Endodermal cell (in vitro differentiated cells): ENCODE results near the gene DEDD2. TPM values are rescaled to one million over a fixed set of nuclear protein-coding genes. Genes with fewer than 3 reads are reported as not detected.
A peak's percentile ranks its signal among the peaks of the same experiment; 100 is the strongest.

Source experiments
- DNase-seq: peaks from one replicate; pipeline ENCODE4 v3.0.0-alpha.2; 2017
- H3K27ac ChIP-seq: 2 replicates; pipeline ENCODE4 v1.5.1; 2013; ENCODE audit warnings: mild to moderate bottlenecking, low read depth, low read length, moderate library complexity
- H3K27me3 ChIP-seq: 2 replicates; pipeline ENCODE4 v1.6.1; 2013; ENCODE audit warnings: mild to moderate bottlenecking, low read length, moderate library complexity; ENCODE audit not compliant: insufficient read depth, control insufficient read depth, poor library complexity, severe bottlenecking
- H3K36me3 ChIP-seq: 2 replicates; pipeline ENCODE4 v1.7.0; 2013; ENCODE audit warnings: mild to moderate bottlenecking, low read length, moderate library complexity; ENCODE audit not compliant: control insufficient read depth, insufficient read depth
- H3K4me1 ChIP-seq: one replicate; pipeline ENCODE4 v1.7.0; 2013; ENCODE audit warnings: low read length; ENCODE audit not compliant: control insufficient read depth, insufficient read depth
- H3K4me3 ChIP-seq: 2 replicates; pipeline ENCODE4 v1.5.1; 2013; ENCODE audit warnings: mild to moderate bottlenecking, low read length, moderate library complexity
- H3K9ac ChIP-seq: 2 replicates; pipeline ENCODE4 v1.6.1; 2013; ENCODE audit warnings: mild to moderate bottlenecking, low read length, moderate library complexity; ENCODE audit not compliant: poor library complexity, severe bottlenecking; ENCODE audit errors: extremely low read depth
- H3K9me3 ChIP-seq: 2 replicates; pipeline ENCODE4 v1.6.1; 2013; ENCODE audit warnings: mild to moderate bottlenecking, low read length, moderate library complexity; ENCODE audit not compliant: control insufficient read depth
- H3K27ac Mint-ChIP-seq: 2 replicates; pipeline ENCODE4 v1.8.0; 2020; ENCODE audit warnings: mixed read lengths
- H3K27me3 Mint-ChIP-seq: 2 replicates; pipeline ENCODE4 v1.8.0; 2021; ENCODE audit warnings: mild to moderate bottlenecking, mixed read lengths; ENCODE audit not compliant: insufficient read depth
- H3K36me3 Mint-ChIP-seq: 2 replicates; pipeline ENCODE4 v1.8.0; 2020; ENCODE audit warnings: low read depth, mixed read lengths
- H3K4me1 Mint-ChIP-seq: 2 replicates; pipeline ENCODE4 v1.8.0; 2020; ENCODE audit warnings: mixed read lengths
- H3K4me3 Mint-ChIP-seq: 2 replicates; pipeline ENCODE4 v1.8.0; 2020; ENCODE audit warnings: mild to moderate bottlenecking, moderate library complexity, mixed read lengths
- H3K9me3 Mint-ChIP-seq: 2 replicates; pipeline ENCODE4 v1.8.0; 2020; ENCODE audit warnings: mild to moderate bottlenecking, mixed read lengths
- CTCF ChIP-seq: fragments of 200-600 bp; sonication (generic); conservative IDR thresholded peaks from 2 replicates; pipeline ENCODE4 v1.5.0; 2021; ENCODE audit warnings: antibody characterized with exemption, mild to moderate bottlenecking
- WGBS, 2 experiments: methylation state at CpG; one replicate each; pipeline versions ENCODE4 v1.1.5 to v1.1.7; 2013; ENCODE audit warnings: missing lambda C conversion rate in 2 of 2, mixed read lengths in 1 of 2; ENCODE audit not compliant: insufficient coverage in 1 of 2, insufficient read length in 1 of 2; 5-methylcytosine and 5-hydroxymethylcytosine counted together
- total RNA-seq, 2 donors: library from RNA; stranded (reverse); fragmentation: NEBNext Ultra II Directional in 1 of 2; extraction: Animal tissue kit (Norgen Biotek cat#: 25700) in 1 of 2; gene quantifications; 2 replicates in 1 of 2; 3 replicates in 1 of 2; pipeline ENCODE4 v1.2.1, GENCODE V29; 2021

DEDD2 gene
- total RNA-seq, 2 donors from 2014 or later: 25.8 to 28.0 TPM

GRCh38 chr19:42242512-42243409, 25.3 kb upstream of the DEDD2 start, which contains the start of gene GSK3A:
TSS of gene GSK3A (minus strand) at chr19:42242602. CDS start at chr19:42242465, 137 bp downstream.
- Histone ChIP-seq H3K4me1 (no peaks in the 10 kb centered on the region), H3K9me3 (no peaks in the 10 kb centered on the region), H3K27me3 (no peaks in the 10 kb centered on the region), H3K36me3 (peaks cover 17% of the 10 kb centered on the region), H3K4me3 (peak within 1 kb of the TSS; percentile 98), H3K27ac (peak within 1 kb of the TSS; percentile 64), H3K9ac (peak within 1 kb of the TSS; percentile 67)
- 0% methylated on average over 34 to 76 of the region's 76 CpGs for whole genome bisulfite sequencing, 2 experiments
- TF ChIP-seq CTCF: no peak
- Mint-ChIP-seq H3K4me1 (peaks cover 18% of the 10 kb centered on the region), H3K4me3 (peak within 1 kb of the TSS; percentile 85), H3K9me3 (no peaks in the 10 kb centered on the region), H3K27ac (peak within 1 kb of the TSS; percentile 98), H3K36me3 (peaks cover 18% of the 10 kb centered on the region), H3K27me3 (no peaks in the 10 kb centered on the region)
- DNase-seq: peak; percentile 99

DNA sequence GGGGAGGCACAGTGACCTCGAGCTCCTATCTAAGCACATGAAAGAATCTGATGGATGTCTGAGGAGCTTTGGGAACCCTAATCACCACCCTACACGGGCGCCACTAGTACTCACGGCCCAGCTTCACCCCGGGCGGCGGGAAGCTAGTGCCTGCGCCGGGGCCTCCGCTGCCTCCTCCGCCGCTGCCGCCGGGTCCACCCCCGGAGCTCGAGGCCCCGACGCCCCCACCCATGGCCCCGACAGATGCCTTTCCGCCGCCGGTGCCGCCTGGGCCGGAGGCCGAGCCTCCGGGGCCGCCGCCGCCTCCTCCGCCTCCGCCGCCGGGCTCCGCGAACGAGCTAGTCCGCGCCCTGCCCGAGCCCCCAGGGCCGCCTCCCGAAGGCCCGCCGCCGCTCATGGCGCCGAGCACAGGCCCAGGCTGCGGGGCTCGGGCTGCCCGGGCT, 24.6 kb upstream of the DEDD2 start:
- DNase-seq: no peak
- H3K9me3 Mint-ChIP-seq: no peaks in the 10 kb centered on the region

DNA sequence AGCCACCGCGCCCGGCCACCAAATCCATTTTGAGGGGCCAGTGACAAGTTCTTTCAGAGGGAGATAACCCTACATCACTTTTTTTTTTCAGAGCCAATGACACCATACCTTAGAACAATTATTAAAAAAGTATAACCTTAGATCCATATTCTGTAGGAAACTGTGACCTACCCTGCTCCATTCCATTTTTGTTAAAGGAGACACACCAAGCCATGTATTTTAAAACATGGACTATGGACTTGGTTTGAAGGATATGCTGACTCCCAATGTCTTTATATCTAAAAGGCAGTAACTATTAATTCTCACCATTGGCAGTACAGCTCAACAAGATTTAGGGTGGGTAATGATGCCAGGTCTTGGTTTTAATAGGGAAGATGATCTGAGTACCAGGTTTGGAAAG, 23.8 kb upstream of the DEDD2 start:
- 98 to 100% methylated on average over 3 of the region's 3 CpGs for WGBS, 2 experiments
- peaks cover 26% of the 10 kb centered on the region for H3K36me3 Mint-ChIP-seq
- DNase-seq: no peak
- Histone ChIP-seq H3K4me1 (no peaks in the 10 kb centered on the region), H3K9ac (peak overlapping the region; percentile 67), H3K9me3 (no peaks in the 10 kb centered on the region), H3K27ac (no peak overlapping the region), H3K36me3 (peaks cover 23% of the 10 kb centered on the region), H3K27me3 (no peaks in the 10 kb centered on the region), H3K4me3 (peak overlapping the region; percentile 98)
- H3K27me3 Mint-ChIP-seq: no peaks in the 10 kb centered on the region
- H3K9me3 Mint-ChIP-seq: no peaks in the 10 kb centered on the region
- peaks cover 16% of the 10 kb centered on the region for H3K4me1 Mint-ChIP-seq
- H3K27ac Mint-ChIP-seq: no peak overlapping the region
- H3K4me3 Mint-ChIP-seq: peak overlapping the region; percentile 85
- no peak for TF ChIP-seq CTCF

More for the DNA sequence above, 24.6 kb upstream of the DEDD2 start:
- H3K36me3 Mint-ChIP-seq: peaks cover 18% of the 10 kb centered on the region
- Histone ChIP-seq H3K27me3 (no peaks in the 10 kb centered on the region), H3K4me3 (peak overlapping the region; percentile 98), H3K36me3 (peaks cover 17% of the 10 kb centered on the region), H3K9ac (peak overlapping the region; percentile 67), H3K27ac (no peak overlapping the region), H3K9me3 (no peaks in the 10 kb centered on the region), H3K4me1 (no peaks in the 10 kb centered on the region)
- WGBS, 2 experiments: 0% methylated on average over 49 of the region's 49 CpGs; no CpG with 5 or more reads in 1 of the 2 experiments
- no peak for TF ChIP-seq CTCF
- H3K27ac Mint-ChIP-seq: peak overlapping the region; percentile 85
- peak overlapping the region; percentile 85 for H3K4me3 Mint-ChIP-seq
- no peaks in the 10 kb centered on the region for H3K27me3 Mint-ChIP-seq
- peaks cover 18% of the 10 kb centered on the region for H3K4me1 Mint-ChIP-seq
